IMR-90 (cell line): ENCODE measurements around the gene ERC2. TPM values are rescaled to one million over a fixed set of nuclear protein-coding genes. Genes with fewer than 3 reads are reported as not detected.

Source experiments
- ATAC-seq: fragments of 200-7000 bp; cut with Tn5 transposase; 2 replicates; pipeline ENCODE4 v1.9.1; 2020; ENCODE audit warnings: low read depth, mild to moderate bottlenecking, moderate library complexity
- BruUV-seq: library from RNA; stranded (reverse); fragments of 400-500 nt; replicated peaks from 2 replicates; lab custom pipeline; 2021; lab: Mats Ljungman, UMichigan
- CTCF ChIA-PET: fragments of 300-600 bp; formaldehyde crosslinking; extraction: SDS; loops from one replicate; lab custom pipeline; 2021; ENCODE audit warnings: antibody characterized with exemption; lab: Yijun Ruan, JAX
- POLR2A ChIA-PET: fragments of 300-600 bp; sonication (Branson Sonifier 250); formaldehyde crosslinking; loops from one replicate; lab custom pipeline; 2022; ENCODE audit warnings: antibody characterized with exemption; ENCODE audit not compliant: unreplicated experiment; lab: Charles Lee
- DNase-seq: peaks from one replicate; pipeline ENCODE4 v3.0.0; 2013
- H2AFZ ChIP-seq: replicated peaks from 2 replicates; pipeline ENCODE3; 2013; ENCODE audit warnings: low read length, mild to moderate bottlenecking; ENCODE audit not compliant: poor library complexity
- H2AK5ac ChIP-seq: 2 replicates; pipeline ENCODE4 v1.6.1; 2013; ENCODE audit warnings: low read depth, low read length, inconsistent platforms
- H2AK9ac ChIP-seq: replicated peaks from 2 replicates; pipeline ENCODE3; 2013; ENCODE audit warnings: mild to moderate bottlenecking, low read depth, low read length, moderate library complexity; ENCODE audit not compliant: poor library complexity
- H2BK120ac ChIP-seq: 2 replicates; pipeline ENCODE4 v1.6.1; 2013; ENCODE audit warnings: low read depth, low read length, inconsistent platforms
- H2BK15ac ChIP-seq: 3 replicates; pipeline ENCODE4 v1.6.1; 2013; ENCODE audit warnings: low read depth, low read length, inconsistent platforms
- H2BK20ac ChIP-seq: 2 replicates; pipeline ENCODE4 v1.6.1; 2013; ENCODE audit warnings: low read depth, mild to moderate bottlenecking, inconsistent platforms, low read length, moderate library complexity
- H2BK5ac ChIP-seq: 2 replicates; pipeline ENCODE4 v1.6.1; 2013; ENCODE audit warnings: mild to moderate bottlenecking, low read depth, low read length, inconsistent platforms; ENCODE audit not compliant: poor library complexity, severe bottlenecking
- H3K14ac ChIP-seq: replicated peaks from 2 replicates; pipeline ENCODE4 v1.6.1; 2013; ENCODE audit warnings: low read depth, low read length, inconsistent platforms
- H3K18ac ChIP-seq: 2 replicates; pipeline ENCODE4 v1.6.1; 2013; ENCODE audit warnings: low read depth, low read length, control low read depth
- H3K23ac ChIP-seq: 2 replicates; pipeline ENCODE4 v1.6.1; 2013; ENCODE audit warnings: low read depth, low read length, inconsistent platforms
- H3K27ac ChIP-seq: 2 replicates; pipeline ENCODE4 v1.5.1; 2013; ENCODE audit warnings: mild to moderate bottlenecking, control low read depth, low read length; ENCODE audit not compliant: insufficient read depth
- H3K27me3 ChIP-seq: 2 replicates; pipeline ENCODE4 v1.6.1; 2013; ENCODE audit warnings: low read length; ENCODE audit not compliant: control insufficient read depth, insufficient read depth
- H3K36me3 ChIP-seq: 2 replicates; pipeline ENCODE4 v1.6.1; 2013; ENCODE audit warnings: low read length, mixed read lengths; ENCODE audit not compliant: control insufficient read depth, insufficient read depth
- H3K4ac ChIP-seq: 2 replicates; pipeline ENCODE4 v1.6.1; 2013; ENCODE audit warnings: low read depth, low read length, inconsistent platforms
- H3K4me1 ChIP-seq: 2 replicates; pipeline ENCODE4 v1.6.1; 2013; ENCODE audit warnings: low read length, mixed read lengths; ENCODE audit not compliant: control insufficient read depth, insufficient read depth
- H3K4me2 ChIP-seq: 2 replicates; pipeline ENCODE4 v1.6.1; 2013; ENCODE audit warnings: low read depth, mild to moderate bottlenecking, control low read depth, low read length, moderate library complexity
- H3K4me3 ChIP-seq: 2 replicates; pipeline ENCODE4 v1.5.1; 2013; ENCODE audit warnings: low read depth, mild to moderate bottlenecking, control low read depth, low read length, moderate library complexity; ENCODE audit not compliant: insufficient read depth
- H3K56ac ChIP-seq: 2 replicates; pipeline ENCODE4 v1.6.1; 2013; ENCODE audit warnings: low read length, inconsistent platforms; ENCODE audit not compliant: insufficient read depth; ENCODE audit errors: extremely low read depth
- H3K79me1 ChIP-seq, 2 experiments: 2 replicates each; pipeline ENCODE4 v1.6.1; 2013; ENCODE audit warnings: low read length in 2 of 2, inconsistent platforms in 1 of 2, low read depth in 1 of 2
- H3K9ac ChIP-seq: 2 replicates; pipeline ENCODE4 v1.6.1; 2013; ENCODE audit warnings: low read depth, low read length, control low read depth
- H3K9me1 ChIP-seq: 2 replicates; pipeline ENCODE4 v1.6.1; 2013; ENCODE audit warnings: low read length, inconsistent platforms; ENCODE audit not compliant: insufficient read depth
- H3K9me3 ChIP-seq: 2 replicates; pipeline ENCODE4 v1.6.1; 2013; ENCODE audit warnings: low read length; ENCODE audit not compliant: control insufficient read depth, insufficient read depth
- H4K20me1 ChIP-seq: 2 replicates; pipeline ENCODE4 v1.6.1; 2013; ENCODE audit warnings: low read length, inconsistent platforms; ENCODE audit not compliant: insufficient read depth
- H4K5ac ChIP-seq: 2 replicates; pipeline ENCODE4 v1.6.1; 2013; ENCODE audit warnings: mild to moderate bottlenecking, low read depth, low read length, control low read depth
- H4K8ac ChIP-seq, 2 experiments: 2 replicates each; pipeline ENCODE4 v1.6.1; 2013; ENCODE audit warnings: low read depth in 2 of 2, low read length in 2 of 2, control low read depth in 1 of 2, inconsistent platforms in 1 of 2
- H4K91ac ChIP-seq: 2 replicates; pipeline ENCODE4 v1.6.1; 2013; ENCODE audit warnings: low read depth, low read length, inconsistent platforms; ENCODE audit not compliant: insufficient read depth
- CEBPB ChIP-seq: IDR thresholded peaks from 2 replicates; pipeline ENCODE4 v1.6.1; 2012; ENCODE audit warnings: low read depth, low read length, improper control_type of control experiment
- ELK1 ChIP-seq: fragments of 150-350 bp; IDR thresholded peaks from 2 replicates; pipeline ENCODE4 v1.6.1; 2016; ENCODE audit warnings: low read depth, mild to moderate bottlenecking, low read length, moderate library complexity, borderline replicate concordance
- FOS ChIP-seq: fragments of 150-350 bp; IDR thresholded peaks from 2 replicates; pipeline ENCODE4 v1.6.1; 2016; ENCODE audit warnings: low read depth, low read length
- MAFK ChIP-seq: IDR thresholded peaks from 2 replicates; pipeline ENCODE4 v1.6.1; 2012; ENCODE audit warnings: low read depth, low read length, improper control_type of control experiment
- MXI1 ChIP-seq: IDR thresholded peaks from 2 replicates; pipeline ENCODE4 v1.6.1; 2012; ENCODE audit warnings: low read depth, mild to moderate bottlenecking, low read length, moderate library complexity, borderline replicate concordance
- NFE2L2 ChIP-seq: fragments of 150-350 bp; IDR thresholded peaks from 2 replicates; pipeline ENCODE4 v1.6.1; 2016; ENCODE audit warnings: low read depth, mild to moderate bottlenecking, low read length
- POLR2A ChIP-seq: IDR thresholded peaks from 2 replicates; pipeline ENCODE4 v1.6.1; 2012; ENCODE audit warnings: mild to moderate bottlenecking, low read depth, low read length
- RCOR1 ChIP-seq: IDR thresholded peaks from 2 replicates; pipeline ENCODE4 v1.6.1; 2012; ENCODE audit warnings: mild to moderate bottlenecking, low read length, improper control_type of control experiment; ENCODE audit not compliant: insufficient replicate concordance
- SMC3 ChIP-seq: fragments of 150-350 bp; IDR thresholded peaks from 2 replicates; pipeline ENCODE4 v1.6.1; 2016; ENCODE audit warnings: low read depth, mild to moderate bottlenecking, antibody characterized with exemption, low read length, moderate library complexity
- whole genome bisulfite sequencing, 2 experiments: methylation state at CpG; one replicate each; pipeline versions ENCODE4 v1.1.5 to v1.1.7; 2013; ENCODE audit warnings: missing lambda C conversion rate in 2 of 2; ENCODE audit not compliant: insufficient read length in 1 of 2; ENCODE audit errors: extremely low coverage in 2 of 2; 5-methylcytosine and 5-hydroxymethylcytosine counted together
- dilution Hi-C: fragments of 300-500 bp; cut with HindIII; formaldehyde crosslinking; loops from one replicate; pipeline ENCODE4 v1.14.3; 2018; ENCODE audit warnings: low sequenced_read_pairs; ENCODE audit not compliant: unreplicated experiment
- in situ Hi-C: fragments of 300-500 bp; cut with MboI; formaldehyde crosslinking; loops from 3 replicates; pipeline ENCODE4 v1.14.3; 2019; ENCODE audit warnings: low sequenced_read_pairs, inconsistent platforms, mixed read lengths
- intact Hi-C: fragments of 100-400 bp; cut with micrococcal nuclease; formaldehyde crosslinking; loops from 2 replicates; pipeline ENCODE4 v1.10.0; 2022
- polyA plus RNA-seq, 3 experiments: library from polyadenylated mRNA; depleted of rRNA; stranded (reverse); fragments of >200 nt; gene quantifications; 2 replicates each; pipeline ENCODE4 v1.2.3, GENCODE V29; 2012; ENCODE audit warnings: low replicate concordance in 1 of 3
- total RNA-seq: library from RNA; depleted of rRNA; stranded (reverse); fragments of >200 nt; gene quantifications from 2 replicates; pipeline ENCODE4 v1.2.3, GENCODE V29; 2012

The ERC2 gene
- total and polyA plus RNA-seq, 2 of the 4 experiments (the other 2 are of a cell fraction) = 0.17 to 0.18 TPM

GRCh38 chr3:56135941-56136340, 332.3 kb downstream of the ERC2 start:
- no peak for DNase-seq
- H3K4me1 ChIP-seq = peaks cover 3% of the 10 kb centered on the region
- ChIA-PET POLR2A (no interaction called here), CTCF (no interaction called here)
- no peaks in the 10 kb centered on the region for H3K9me3 ChIP-seq
- H3K9ac ChIP-seq = no peak overlapping the region
- no peak overlapping the region for H2AFZ ChIP-seq
- H3K56ac ChIP-seq = no peak overlapping the region
- H3K4me3 ChIP-seq = no peak overlapping the region
- no peak overlapping the region for H3K4ac ChIP-seq
- H3K79me1 ChIP-seq = no peaks in the 10 kb centered on the region
- no peaks in the 10 kb centered on the region for H3K9me1 ChIP-seq
- dilution Hi-C loops (no loop called here), intact Hi-C loops (loop anchor here (10.0 kb wide), 1 partner anchor 651 kb away; the partner anchor contains the start of gene WNT5A), in situ Hi-C loops (no loop called here)
- H2BK20ac ChIP-seq = no peak overlapping the region
- no peaks in the 10 kb centered on the region for H3K36me3 ChIP-seq
- no peak overlapping the region for H3K18ac ChIP-seq
- H4K8ac ChIP-seq = no peak overlapping the region
- no peak for ATAC-seq
- WGBS, 2 experiments = no CpG with 5 or more reads among the region's 4 CpGs
- no TSS peak for BruUV-seq
- no peak overlapping the region for H3K14ac ChIP-seq
- no peak overlapping the region for H2BK5ac ChIP-seq
- no peak overlapping the region for H2BK15ac ChIP-seq
- no peak overlapping the region for H3K4me2 ChIP-seq
- H4K91ac ChIP-seq = no peak overlapping the region
- H3K27me3 ChIP-seq = peaks cover 3% of the 10 kb centered on the region; the same call in 1 of the 2 replicates
- H3K23ac ChIP-seq = no peak overlapping the region
- H2AK5ac ChIP-seq = no peak overlapping the region
- no peak overlapping the region for H2BK120ac ChIP-seq
- H4K5ac ChIP-seq = no peak overlapping the region
- no peak overlapping the region for H2AK9ac ChIP-seq
- no peaks in the 10 kb centered on the region; the same call in 1 of the 2 replicates for H4K20me1 ChIP-seq
- no peak overlapping the region for H3K27ac ChIP-seq
- TF ChIP-seq SMC3 (no peak), CEBPB (no peak), ELK1 (no peak), RCOR1 (no peak), FOS (no peak), MAFK (no peak), POLR2A (no peak), MXI1 (no peak), NFE2L2 (no peak)
